ENCODE data around the gene ATP2B3. TPM values are rescaled to one million over a fixed set of nuclear protein-coding genes. Genes with fewer than 3 reads are reported as not detected.

ATP2B3 gene
- total and polyA plus RNA-seq, 2 donors (not counting 3 experiments of a cell fraction or from before 2014, with no cell fraction given): 0.01 to 0.07 TPM

- Histone ChIP-seq H3K27ac (ENCODE audit: insufficient read depth, low read depth, low read length) (peak overlapping the region; percentile 73), H3K79me2 (ENCODE audit: control insufficient read depth, insufficient read depth, low read length) (no peaks in the 10 kb centered on the region), H3K4me2 (ENCODE audit: insufficient read depth, low read length) (no peak overlapping the region), H3K36me3 (ENCODE audit: control insufficient read depth in 2 of 2, extremely low read depth in 1 of 2, insufficient read depth in 2 of 2, low read length in 2 of 2) (no peaks in the 10 kb centered on the region), H4K20me1 (replicated peaks; ENCODE audit: control insufficient read depth, extremely low read depth, insufficient read depth, low read length) (no peaks in the 10 kb centered on the region), H3K4me1 (ENCODE audit: control insufficient read depth, extremely low read depth, insufficient read depth, low read length) (peaks cover 28% of the 10 kb centered on the region), H3K27me3 (ENCODE audit: control insufficient read depth in 2 of 2, insufficient read depth in 2 of 2, low read length in 2 of 2) (no peaks in the 10 kb centered on the region), H3K9ac (replicated peaks; ENCODE audit: extremely low read depth, insufficient read depth, low read length) (peak overlapping the region; percentile 51), H3K9me1 (replicated peaks; ENCODE audit: control insufficient read depth, extremely low read depth, insufficient read depth, low read length) (no peaks in the 10 kb centered on the region), H2AFZ (ENCODE audit: low read depth, low read length) (no peak overlapping the region), H3K4me3 (replicated peaks in 1 of 3; ENCODE audit: insufficient read depth in 1 of 3, low read depth in 1 of 3, low read length in 3 of 3) (no peak overlapping the region), H3K9me3 (replicated peaks; ENCODE audit: control insufficient read depth, insufficient read depth, low read length) (no peaks in the 10 kb centered on the region)
- CTCF ChIA-PET: interaction anchor here (1.1 to 2.3 kb wide), 7 partner anchors 9 to 30 kb away, joined by 3 to 11 read pairs (median 7); partner anchors contain the start of gene BGN
- no peak for TF ChIP-seq POLR2A (IDR thresholded peaks at IDR 0.05; ENCODE audit: low read depth, low read length)
- TF ChIP-seq GATA2 (IDR thresholded peaks at IDR 0.05; ENCODE audit: insufficient read depth, insufficient read length, low read depth, low read length): no peak
- no peak for TF ChIP-seq CTCF (IDR thresholded peaks at IDR 0.05; ENCODE audit: extremely low read depth in 1 of 2, insufficient read depth in 1 of 2, low read depth in 1 of 2, low read length in 2 of 2)
- peak; percentile 35 for TF ChIP-seq FOS (IDR thresholded peaks at IDR 0.05; ENCODE audit: borderline replicate concordance, insufficient read depth, low read length)
- TF ChIP-seq MYC (IDR thresholded peaks at IDR 0.05; ENCODE audit: low read depth, low read length): no peak
- TF ChIP-seq POLR2AphosphoS5 (IDR thresholded peaks at IDR 0.05; ENCODE audit: insufficient read depth, low read depth, low read length): no peak
- intact Hi-C loops (cut with micrococcal nuclease): loop anchor here (1.0 kb wide), 1 partner anchor 11 kb away; no protein-coding TSS in a partner anchor
- POLR2A ChIA-PET: interaction anchor here (0.5 to 1.6 kb wide), 3 partner anchors 15 to 156 kb away, joined by 4 to 6 read pairs (median 4); partner anchors contain the start of gene BGN
- no TSS peak for BruUV-seq (replicated peaks)
- FAIRE-seq (peak; percentile 94), DNase-seq (ENCODE audit: low read depth, low spot score) (peak; percentile 87)
- dilution Hi-C loops (cut with MboI; ENCODE audit: extremely low pct_ligation_motif_present, low sequenced_read_pairs): no loop called here
Measured at GRCh38 chrX:153476666-153477363, 40.6 kb upstream of the ATP2B3 start.
